Uterus (tissue), 2 donors: ENCODE measurements around the gene ZNF268.
A peak's percentile ranks its signal among the peaks of the same experiment; 100 is the strongest.

Source experiments
- CTCF ChIP-seq, 4 experiments: fragments of 200-600 bp in 2 of 4; fragments of 450-650 bp in 2 of 4; sonication (generic) in 2 of 4; IDR thresholded peaks; one replicate each; pipeline ENCODE4 v1.5.1; 2016 to 2019; ENCODE audit warnings: antibody characterized with exemption in 4 of 4, mild to moderate bottlenecking in 2 of 4, moderate library complexity in 1 of 4
- POLR2A ChIP-seq, 2 donors: fragments of 450-650 bp; IDR thresholded peaks; one replicate each; pipeline ENCODE4 v1.6.1; 2016; ENCODE audit warnings: antibody characterized with exemption in 2 of 2, mild to moderate bottlenecking in 1 of 2, moderate library complexity in 1 of 2

GRCh38 chr12:133181238-133181959, at the start of gene ZNF268:
- TF ChIP-seq CTCF (IDR thresholded peaks at IDR 0.05) (peak; percentile 50 to 71 (median 62)), POLR2A (IDR thresholded peaks at IDR 0.05) (peak in 1 of 2 donors; percentile 27)
